Left lung (tissue), 10 donors: Measurements from ENCODE around the gene STAT5A. TPM values are rescaled to one million over a fixed set of nuclear protein-coding genes. Genes with fewer than 3 reads are reported as not detected.
A peak's percentile ranks its signal among the peaks of the same experiment; 100 is the strongest.

Experiments used
- ATAC-seq: fragments of 200-7000 bp; cut with Tn5 transposase; one replicate; pipeline ENCODE4 v1.9.1; 2020; ENCODE audit warnings: moderate library complexity
- DNase-seq, 4 donors: peaks; one replicate each; pipeline ENCODE4 v3.0.0-alpha.2; 2013 to 2020
- H3K27ac ChIP-seq, 2 donors: fragments of 200-600 bp; sonication (generic) in 1 of 2; one replicate each; pipeline versions ENCODE4 v1.5.0 to v1.8.0; 2020 to 2021
- H3K27me3 ChIP-seq, 2 donors: fragments of 200-600 bp; sonication (generic) in 1 of 2; one replicate each; pipeline versions ENCODE4 v1.5.0 to v1.8.0; 2020 to 2021
- H3K36me3 ChIP-seq, 2 donors: fragments of 200-600 bp; sonication (generic) in 1 of 2; one replicate each; pipeline versions ENCODE4 v1.5.0 to v1.8.0; 2020 to 2021
- H3K4me1 ChIP-seq, 2 donors: fragments of 200-600 bp; one replicate each; pipeline ENCODE4 v1.8.0; 2021
- H3K4me3 ChIP-seq, 2 donors: fragments of 200-600 bp; sonication (generic) in 1 of 2; one replicate each; pipeline versions ENCODE4 v1.5.0 to v1.8.0; 2020 to 2021; ENCODE audit warnings: mild to moderate bottlenecking in 1 of 2
- H3K9me3 ChIP-seq, 2 donors: fragments of 200-600 bp; sonication (generic) in 1 of 2; one replicate each; pipeline versions ENCODE4 v1.5.0 to v1.8.0; 2020 to 2021
- CTCF ChIP-seq, 2 donors: fragments of 200-600 bp; sonication (generic) in 1 of 2; IDR thresholded peaks; one replicate each; pipeline versions ENCODE4 v1.5.0 to v1.8.0; 2021; ENCODE audit warnings: antibody characterized with exemption in 2 of 2
- intact Hi-C, 2 donors: fragments of 100-400 bp; cut with DNase I; formaldehyde crosslinking; loops; one replicate each; pipeline versions ENCODE4 v1.11.2 to v1.14.2; 2022
- polyA plus RNA-seq, 6 donors: library from polyadenylated mRNA; unstranded; fragments of 120-200 nt; gene quantifications; one replicate each; pipeline ENCODE4 v1.2.1, GENCODE V29; 2013; ENCODE audit not compliant: insufficient read length in 6 of 6
- total RNA-seq, 2 donors: library from RNA; stranded (reverse); fragmentation: NEBNext Ultra II Directional; extraction: Animal tissue kit (Norgen Biotek cat#: 25700); gene quantifications; one replicate each; pipeline ENCODE4 v1.2.1, GENCODE V29; 2021
- donor health status: DM: no; HTN: yes; CAD: no.
- donor health status: DM: no; HTN: no; CAD: no.

Gene STAT5A
- total and polyA plus RNA-seq, 8 donors, result 10.3 to 47.4 (median 12.3) TPM

- intact Hi-C loops, result loop anchor here in 1 of 2 donors (10.0 kb wide), 1 partner anchor 76 kb away; no protein-coding TSS in a partner anchor
- ATAC-seq (peak; percentile 74), DNase-seq (peak in 1 of 4 donors; percentile 34)
- Histone ChIP-seq H3K27ac (peak overlapping the region; percentile 43 to 65), H3K4me1 (peaks cover 14 to 18% of the 10 kb centered on the region in 2 donors), H3K4me3 (no peak overlapping the region), H3K27me3 (no peaks in the 10 kb centered on the region), H3K36me3 (peaks cover 6 to 100% of the 10 kb centered on the region in 2 donors), H3K9me3 (no peaks in the 10 kb centered on the region)
- TF ChIP-seq CTCF (IDR thresholded peaks at IDR 0.05), result no peak
Measured at GRCh38 chr17:42329025-42329976, 41.0 kb downstream of the STAT5A start.

- TF ChIP-seq CTCF (IDR thresholded peaks at IDR 0.05), result no peak
- Histone ChIP-seq H3K4me3 (no peak overlapping the region), H3K27me3 (no peaks in the 10 kb centered on the region), H3K4me1 (peaks cover 14 to 18% of the 10 kb centered on the region in 2 donors), H3K36me3 (peaks cover 6 to 97% of the 10 kb centered on the region in 2 donors), H3K27ac (no peak overlapping the region), H3K9me3 (no peaks in the 10 kb centered on the region)
- intact Hi-C loops, result no loop called here
- ATAC-seq, result no peak
- DNase-seq, result no peak
Measured at GRCh38 chr17:42333053-42333452, 44.8 kb downstream of the STAT5A start.

GRCh38 chr17:42334677-42335076 lies 46.4 kb downstream of the STAT5A start:
- no peak for TF ChIP-seq CTCF (IDR thresholded peaks at IDR 0.05)
- Histone ChIP-seq H3K36me3 (peaks cover 10 to 94% of the 10 kb centered on the region in 2 donors), H3K4me3 (no peak overlapping the region), H3K4me1 (peaks cover 2 to 15% of the 10 kb centered on the region in 2 donors), H3K27ac (no peak overlapping the region), H3K27me3 (no peaks in the 10 kb centered on the region), H3K9me3 (no peaks in the 10 kb centered on the region)
- DNase-seq (no peak), ATAC-seq (no peak)
- intact Hi-C loops, result no loop called here

- no peak for TF ChIP-seq CTCF (IDR thresholded peaks at IDR 0.05)
- ATAC-seq, result peak; percentile 24
- Histone ChIP-seq H3K36me3 (peaks cover 3 to 94% of the 10 kb centered on the region in 2 donors), H3K27me3 (no peaks in the 10 kb centered on the region), H3K9me3 (no peaks in the 10 kb centered on the region), H3K4me3 (no peak overlapping the region), H3K27ac (no peak overlapping the region), H3K4me1 (peaks cover 0 to 18% of the 10 kb centered on the region in 2 donors)
- no peak for DNase-seq
- intact Hi-C loops, result no loop called here
Measured at GRCh38 chr17:42337442-42337841, 49.1 kb downstream of the STAT5A start.

GRCh38 chr17:42338427-42338985 lies 50.2 kb downstream of the STAT5A start:
- no peak for TF ChIP-seq CTCF (IDR thresholded peaks at IDR 0.05)
- peaks cover 3 to 94% of the 10 kb centered on the region in 2 donors for H3K36me3 ChIP-seq
- no peak overlapping the region for H3K4me3 ChIP-seq
- no peak for DNase-seq
- ATAC-seq, result no peak
- H3K9me3 ChIP-seq, result no peaks in the 10 kb centered on the region
- H3K4me1 ChIP-seq, result peaks cover 0 to 26% of the 10 kb centered on the region in 2 donors
- H3K27ac ChIP-seq, result peak overlapping the region in 1 of 2 donors; percentile 45
- H3K27me3 ChIP-seq, result no peaks in the 10 kb centered on the region
- intact Hi-C loops, result no loop called here
